Activated T-helper 1 cell treated with Interleukin-2 at 50 U/mL for 16 hours (primary cell): ENCODE data around the gene MRPS22.
A peak's percentile ranks its signal among the peaks of the same experiment; 100 is the strongest.
"Not testable (repeated sequence)": the region's sequence is repeated elsewhere in the genome, so short reads cannot be mapped to it uniquely, and the experiment has no call there.

Source experiments
- DNase-seq: peaks from one replicate; pipeline ENCODE4 v3.0.0-alpha.2; 2020; ENCODE audit warnings: low read depth

Gene MRPS22

DNA sequence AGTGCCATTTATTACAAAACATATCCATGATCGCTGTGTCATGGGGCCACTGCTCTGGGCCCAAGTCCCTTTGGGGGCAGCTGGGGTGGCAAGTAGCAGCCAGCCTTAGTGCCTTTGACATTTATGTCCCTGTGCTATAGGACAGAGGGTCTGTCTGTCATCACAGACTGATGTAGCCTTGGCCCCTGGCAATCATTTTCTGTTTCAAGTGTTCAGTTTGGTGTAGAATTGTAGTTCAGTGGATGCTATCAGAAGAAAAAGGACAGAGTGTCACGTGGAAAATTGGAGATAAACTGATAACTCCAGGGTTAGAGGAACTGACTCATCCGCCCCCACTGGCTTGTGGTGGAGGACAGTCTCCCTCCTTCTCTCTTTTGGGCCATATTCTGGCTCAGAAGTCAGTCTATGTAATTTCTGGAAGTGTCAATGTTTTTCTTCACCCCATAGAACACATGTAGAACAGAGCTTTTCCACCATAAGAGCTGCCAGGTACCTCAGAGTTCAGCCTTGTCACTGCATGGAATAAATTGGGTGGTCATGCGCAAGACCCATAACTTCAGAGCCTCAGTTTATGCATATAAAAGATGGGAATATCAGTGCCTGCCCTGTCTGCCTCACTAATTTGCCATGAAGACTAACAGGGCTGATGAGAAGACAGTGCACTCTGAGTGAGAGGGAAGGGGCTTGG, 4.5 kb upstream of the MRPS22 start:
- DNase-seq: no peak

- DNase-seq: no peak
Measured at GRCh38 chr3:139340784-139341183, 3.0 kb upstream of the MRPS22 start.

DNA sequence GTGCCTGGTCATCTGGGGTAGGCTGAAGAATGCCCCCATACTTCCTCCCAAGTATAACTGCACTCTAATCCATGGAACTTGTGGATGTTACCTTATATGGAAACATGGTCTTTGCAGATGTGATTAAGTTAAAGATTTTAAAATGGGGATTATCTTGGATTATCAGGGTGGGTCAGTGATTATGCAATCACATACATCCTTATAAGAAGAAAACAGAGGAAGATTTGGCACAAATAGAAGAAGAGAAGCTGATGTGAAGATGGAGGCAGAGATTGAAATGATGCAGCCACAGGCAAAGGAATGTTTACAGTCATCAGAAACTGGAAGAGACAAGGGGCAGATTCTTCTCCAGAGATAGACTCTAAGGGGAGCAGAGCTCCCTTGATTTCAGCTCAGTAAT, 1.8 kb upstream of the MRPS22 start:
- no peak for DNase-seq

DNA sequence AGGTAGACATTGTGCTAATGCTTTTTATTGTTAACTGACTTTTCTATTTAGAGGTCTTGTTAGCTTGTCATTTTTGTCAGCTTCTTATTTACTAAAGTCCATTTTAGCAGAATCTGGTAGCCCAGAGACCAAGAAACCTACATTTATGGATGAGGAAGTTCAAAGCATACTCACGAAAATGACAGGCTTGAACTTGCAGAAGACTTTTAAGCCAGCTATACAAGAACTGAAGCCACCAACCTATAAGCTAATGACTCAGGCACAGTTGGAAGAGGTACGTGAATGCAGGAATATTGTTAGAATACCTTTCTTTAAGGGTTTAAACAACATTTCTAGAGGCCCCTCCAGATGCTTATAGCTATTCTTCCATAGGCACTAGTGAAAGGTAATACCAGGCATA, 3.0 kb downstream of the MRPS22 start:
- no peak for DNase-seq

DNA sequence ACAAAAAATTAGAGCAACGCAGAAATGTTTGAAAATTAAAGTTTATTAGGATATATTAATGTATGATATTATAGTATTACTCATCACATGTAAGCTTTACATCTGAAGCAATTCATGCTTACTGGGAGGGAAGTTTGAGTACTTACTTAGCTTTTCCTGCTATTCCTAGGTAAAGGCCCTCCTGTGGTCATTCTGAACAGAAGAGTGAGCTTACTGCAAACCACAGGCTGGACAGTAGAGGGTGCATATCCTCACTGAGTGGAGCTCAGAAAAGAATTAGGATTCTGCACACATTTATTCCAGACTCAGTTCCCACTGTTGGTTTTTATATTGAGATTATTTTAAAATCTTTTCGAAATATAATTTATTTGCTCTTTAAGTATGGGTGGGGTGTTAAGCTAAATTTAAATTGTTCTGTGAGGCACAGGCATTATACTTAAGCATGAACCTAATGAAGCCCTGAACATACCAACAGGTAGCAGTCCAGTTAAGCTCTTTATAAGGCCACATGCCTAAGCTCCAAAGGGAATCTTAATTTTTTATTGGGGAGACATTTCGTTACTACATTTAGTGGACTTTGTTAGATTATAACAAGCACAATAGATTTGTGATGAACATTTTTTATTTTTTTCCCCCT, 10.2 kb downstream of the MRPS22 start:
- no peak for DNase-seq

- DNase-seq: no peak
Measured at GRCh38 chr3:139354661-139355060, 10.8 kb downstream of the MRPS22 start.

- no peak for DNase-seq
Measured at GRCh38 chr3:139355476-139355875, 11.7 kb downstream of the MRPS22 start.

GRCh38 chr3:139355891-139356290, 12.1 kb downstream of the MRPS22 start:
- DNase-seq: no peak

DNA sequence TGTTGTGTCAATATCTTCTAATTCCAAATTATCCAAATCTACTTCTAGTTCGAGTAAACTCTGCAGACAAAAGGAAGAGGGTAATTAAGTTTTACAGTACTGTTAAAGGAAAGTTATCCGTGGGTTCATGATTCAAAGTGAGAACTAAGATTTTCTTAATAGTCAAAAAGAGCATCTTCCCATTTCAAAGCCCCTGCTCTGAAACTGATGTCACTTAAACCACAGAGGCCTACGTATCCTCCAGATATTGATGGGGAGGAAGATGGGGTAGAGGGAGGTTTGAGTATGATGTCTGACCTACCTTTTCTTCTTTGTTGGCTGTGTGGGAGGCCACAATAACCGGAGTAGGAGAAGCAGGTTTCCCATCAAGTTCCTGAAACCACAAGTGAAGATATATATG, 14.1 kb downstream of the MRPS22 start:
- DNase-seq: no peak

GRCh38 chr3:139358841-139359562, 15.2 kb downstream of the MRPS22 start:
- no peak for DNase-seq

- no peak for DNase-seq
Measured at GRCh38 chr3:139361276-139361675, 17.5 kb downstream of the MRPS22 start.

DNA sequence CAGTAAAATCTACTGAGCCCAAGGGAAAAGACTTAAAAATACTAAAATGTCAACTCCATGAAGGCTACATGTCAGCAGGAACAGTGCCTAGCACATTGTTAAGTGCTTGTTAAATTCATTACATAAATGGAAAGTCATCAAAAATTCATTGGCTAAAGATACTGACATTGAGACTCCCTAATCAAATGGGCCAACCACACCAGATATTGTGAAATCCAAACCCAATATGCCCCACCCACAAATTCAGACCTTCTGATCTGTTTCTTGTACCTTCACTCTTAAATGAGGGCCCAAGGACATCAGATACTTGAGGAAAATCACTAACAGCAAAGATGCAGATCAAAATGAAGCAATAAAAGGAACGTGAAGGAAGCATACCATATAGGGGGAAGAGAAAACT, 20.7 kb downstream of the MRPS22 start:
- DNase-seq: no peak

- DNase-seq: no peak
Measured at GRCh38 chr3:139374099-139374498, 30.3 kb downstream of the MRPS22 start.

DNA sequence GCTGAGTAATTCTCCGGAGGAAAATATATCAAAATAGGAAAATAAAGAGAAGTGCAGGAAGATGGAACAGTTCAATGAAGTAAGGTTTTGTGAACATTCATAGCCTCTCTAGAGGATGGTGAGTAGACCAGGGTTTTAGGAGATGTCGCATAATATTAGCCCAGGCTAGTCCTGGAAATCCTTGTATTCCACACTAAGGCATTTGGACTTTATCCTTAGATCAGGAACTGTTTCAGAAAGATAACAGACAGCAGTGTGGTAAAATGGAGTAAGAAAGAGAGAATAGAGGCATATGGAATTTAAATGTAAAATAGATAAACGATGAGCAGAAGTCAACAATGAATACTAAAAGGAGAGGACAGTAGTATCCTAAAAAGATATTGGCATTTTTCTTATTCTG, 33.6 kb downstream of the MRPS22 start:
- DNase-seq: no peak

GRCh38 chr3:139378587-139379241, 34.9 kb downstream of the MRPS22 start:
- no peak for DNase-seq

- no peak for DNase-seq
Measured at GRCh38 chr3:139380575-139380974, 36.8 kb downstream of the MRPS22 start.

GRCh38 chr3:139382291-139382690, 38.5 kb downstream of the MRPS22 start:
- DNase-seq: not testable (repeated sequence)

DNA sequence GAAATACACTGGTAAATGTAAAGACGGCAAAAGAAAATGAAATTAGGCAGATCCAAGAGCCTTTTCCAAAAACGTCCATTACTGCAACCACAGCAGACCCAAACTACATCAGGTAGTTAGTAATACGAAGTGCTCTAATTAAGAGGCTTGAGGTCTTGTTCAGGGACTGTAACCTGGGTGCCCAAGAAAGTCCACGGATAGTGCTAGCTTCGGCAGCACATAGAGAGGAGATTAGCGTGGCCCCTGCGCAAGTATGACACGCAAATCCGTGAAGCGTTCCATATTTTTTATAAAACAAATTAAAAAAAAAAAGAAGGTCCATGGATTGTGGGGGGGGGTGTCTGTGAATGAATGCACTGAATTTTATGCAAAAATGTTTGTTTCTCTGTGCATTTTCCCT, 44.3 kb downstream of the MRPS22 start:
- no peak for DNase-seq

- DNase-seq: no peak
Measured at GRCh38 chr3:139388821-139389551, 45.2 kb downstream of the MRPS22 start.

DNA sequence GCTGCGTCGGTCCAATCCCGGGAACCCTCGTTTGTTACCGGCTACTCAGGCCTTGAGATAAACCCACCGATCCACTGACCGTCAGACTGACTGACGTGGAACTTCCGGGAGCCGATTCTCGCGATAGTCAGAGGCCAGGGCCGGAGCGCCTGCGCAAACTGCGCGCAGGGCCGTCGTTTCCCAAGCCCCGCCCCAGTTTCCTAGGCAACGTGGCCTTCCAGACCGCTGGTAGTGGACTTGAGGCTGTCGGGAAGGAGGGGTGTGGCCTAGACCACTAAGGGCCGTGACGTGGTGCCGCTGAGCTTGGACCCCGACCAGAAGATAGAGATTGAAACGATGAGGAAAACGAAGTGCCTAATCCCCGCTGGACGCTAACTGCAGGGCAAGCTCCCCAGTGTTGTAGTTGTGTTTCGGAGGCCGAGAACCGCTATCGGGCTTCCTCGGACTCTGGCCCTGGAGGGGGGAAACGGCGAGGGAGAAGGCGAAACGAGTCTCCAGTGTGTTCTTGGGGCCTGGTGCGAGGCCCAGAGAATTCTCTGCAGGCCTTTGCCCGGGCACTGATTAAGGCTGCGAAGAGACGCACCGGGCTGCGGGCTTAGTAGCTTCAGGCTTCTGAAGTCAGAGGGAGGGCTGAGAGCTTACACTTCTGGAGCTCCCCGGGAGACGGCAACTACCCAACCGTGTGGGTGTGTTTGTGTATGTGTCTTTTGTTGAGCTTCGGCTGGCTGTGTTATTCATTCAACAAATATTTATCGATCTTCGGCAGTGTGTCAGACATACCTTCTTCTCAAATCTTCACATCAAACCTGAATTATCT, 45.9 kb downstream of the MRPS22 start, which contains the start of gene COPB2:
Gene COPB2 (minus strand): TSS at position 96 of the 817 bp plus-strand sequence. CDS start 97 bp downstream, outside the sequence.
- peak; percentile 86 for DNase-seq

DNA sequence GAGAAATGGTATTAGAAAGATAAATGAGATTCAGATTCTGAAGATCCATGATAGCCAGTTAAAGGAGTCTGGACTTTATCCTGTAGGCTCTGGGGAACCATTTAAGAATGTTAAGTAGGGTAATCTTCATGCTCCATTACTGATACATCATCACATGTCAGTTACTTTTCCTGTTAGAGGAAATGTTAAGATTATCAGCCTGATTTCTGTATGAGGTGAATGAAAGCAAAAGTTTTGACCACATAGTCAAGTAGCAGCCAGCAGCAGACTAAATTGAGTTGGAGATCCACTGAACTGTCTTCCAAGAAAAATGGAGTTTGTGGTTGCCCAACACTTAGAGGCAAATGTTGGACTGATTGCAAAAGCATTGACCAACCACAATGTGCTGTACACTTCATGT, 50.3 kb downstream of the MRPS22 start:
- no peak for DNase-seq
